Raji (cell line): Measurements from ENCODE around the gene NUDCD2.

Experiments used
- POLR2A ChIP-seq: IDR thresholded peaks from 2 replicates; pipeline ENCODE4 v1.6.1; 2011; ENCODE audit warnings: low read depth, low read length, control low read depth; ENCODE audit not compliant: insufficient read depth

NUDCD2 gene, protein sequence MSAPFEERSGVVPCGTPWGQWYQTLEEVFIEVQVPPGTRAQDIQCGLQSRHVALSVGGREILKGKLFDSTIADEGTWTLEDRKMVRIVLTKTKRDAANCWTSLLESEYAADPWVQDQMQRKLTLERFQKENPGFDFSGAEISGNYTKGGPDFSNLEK

DNA sequence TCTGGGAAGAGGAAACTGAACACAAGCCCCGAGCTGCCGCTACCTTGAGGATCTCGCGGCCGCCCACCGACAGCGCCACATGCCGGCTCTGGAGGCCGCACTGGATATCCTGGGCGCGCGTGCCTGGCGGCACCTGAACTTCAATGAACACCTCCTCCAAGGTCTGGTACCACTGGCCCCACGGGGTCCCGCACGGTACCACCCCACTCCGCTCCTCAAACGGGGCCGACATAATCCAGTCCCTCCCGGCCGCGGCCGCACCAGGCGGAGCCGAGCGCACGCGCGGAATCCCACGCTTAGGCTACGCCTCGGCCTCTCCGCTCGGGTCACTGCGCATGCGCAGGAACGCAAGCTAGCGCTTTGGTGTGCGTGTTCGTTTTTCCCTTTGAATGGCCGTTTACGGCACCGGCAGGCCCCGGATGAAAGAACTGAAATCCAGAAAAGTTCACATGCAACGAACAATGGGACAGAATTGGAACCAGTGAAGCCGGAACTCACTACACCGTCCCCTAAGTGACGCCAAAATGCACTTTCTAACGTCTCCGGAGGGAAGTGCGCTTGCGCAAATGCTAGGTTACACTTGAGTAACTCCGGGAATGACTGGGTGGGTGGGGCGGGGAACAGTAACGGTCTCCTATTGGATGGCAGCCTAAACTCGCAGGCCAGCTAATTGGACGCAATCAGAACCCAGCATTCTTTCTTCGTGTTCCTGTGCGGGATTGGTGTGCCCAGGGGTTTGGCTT lies at the start of gene NUDCD2:
Gene NUDCD2 (minus strand): TSS at position 284 of the 743 bp plus-strand sequence. CDS start 52 bp downstream, at position 232.
- TF ChIP-seq POLR2A, result peak; percentile 89

DNA sequence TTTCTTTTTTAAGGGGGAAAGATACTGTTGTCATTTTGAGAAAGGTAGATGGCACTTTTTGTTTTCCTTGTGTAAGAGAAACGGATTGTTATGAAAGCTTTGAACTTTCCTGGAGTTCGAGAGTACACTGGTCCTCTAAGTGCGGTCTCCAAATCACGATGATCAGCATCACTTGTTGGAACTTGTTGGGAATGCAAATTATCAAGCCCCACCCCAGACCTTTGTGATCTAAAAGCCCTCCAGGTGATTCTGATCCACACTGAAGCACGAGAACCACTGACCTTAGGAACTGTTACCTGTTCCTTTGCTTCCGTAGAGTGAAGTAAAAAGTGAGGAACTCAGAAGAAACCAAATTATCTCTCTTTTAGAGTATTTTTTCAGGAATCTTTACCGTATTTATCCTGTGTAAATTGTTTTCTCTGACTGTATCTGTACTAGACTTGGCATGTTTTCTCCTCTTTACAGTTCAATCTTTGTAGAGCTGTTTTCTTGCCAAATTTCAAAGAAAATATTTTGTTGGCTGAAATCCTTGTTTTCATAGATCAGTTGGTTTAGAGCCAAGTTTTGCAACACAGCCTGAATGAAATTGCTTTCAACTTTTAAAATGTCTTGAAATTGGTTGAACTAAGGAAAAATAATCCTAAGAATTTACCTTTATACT lies 49.5 kb upstream of the NUDCD2 start:
- no peak for TF ChIP-seq POLR2A

DNA sequence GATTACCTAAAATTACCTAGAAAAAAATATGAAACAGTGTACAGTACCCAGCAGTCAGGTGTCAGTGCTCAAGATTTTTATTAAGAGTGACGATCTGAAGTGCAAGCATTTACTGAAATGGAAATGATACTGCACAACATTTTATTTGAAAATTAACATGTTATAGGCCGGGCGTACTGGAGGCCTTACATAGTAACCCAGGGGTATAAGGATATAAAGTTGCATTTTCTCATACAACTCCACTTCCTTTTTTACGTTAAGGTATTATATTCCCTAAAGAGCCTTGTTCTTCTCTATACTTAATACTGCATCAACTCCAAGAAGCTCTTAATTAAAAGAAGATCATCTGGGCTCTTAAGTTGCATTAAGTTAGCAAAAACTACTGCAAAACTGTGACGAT lies 48.9 kb upstream of the NUDCD2 start:
- TF ChIP-seq POLR2A, result no peak

DNA sequence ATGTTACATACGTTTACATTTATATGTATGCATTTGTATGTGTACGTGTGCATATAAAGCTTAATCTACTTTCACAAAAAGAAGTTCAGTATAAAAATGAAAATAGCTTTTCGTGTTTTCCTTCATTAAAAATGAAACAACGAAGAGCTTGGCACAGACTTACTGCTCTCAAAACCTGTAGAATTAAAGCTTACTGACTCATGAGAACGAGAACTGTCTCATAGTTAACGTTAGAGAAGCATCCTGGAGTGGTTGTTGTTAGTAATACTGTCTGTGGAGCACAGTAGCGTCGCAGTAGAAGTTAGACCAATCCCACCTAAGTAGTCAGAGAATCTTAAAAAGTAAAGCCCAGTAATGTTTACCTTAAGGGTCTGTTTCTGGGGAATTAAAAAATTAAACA lies 46.8 kb upstream of the NUDCD2 start:
- TF ChIP-seq POLR2A, result no peak

DNA sequence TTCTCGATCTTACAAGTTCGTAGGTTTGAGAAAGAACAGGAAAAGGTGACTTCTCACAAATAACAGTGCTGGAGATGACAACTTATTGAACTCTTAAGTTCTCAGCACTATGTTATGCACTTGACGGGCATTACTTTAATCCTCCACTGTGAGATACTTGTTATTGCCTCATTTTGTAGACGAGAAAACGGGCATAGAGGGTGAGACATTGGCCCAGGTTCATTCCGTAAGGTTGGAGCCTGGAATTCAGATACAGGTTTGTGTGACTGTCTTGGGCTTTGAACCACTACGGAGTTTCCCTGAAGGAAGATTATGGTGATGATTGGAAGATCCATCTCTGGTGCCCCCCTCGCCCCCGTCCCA lies 46.2 kb upstream of the NUDCD2 start:
- TF ChIP-seq POLR2A, result no peak

DNA sequence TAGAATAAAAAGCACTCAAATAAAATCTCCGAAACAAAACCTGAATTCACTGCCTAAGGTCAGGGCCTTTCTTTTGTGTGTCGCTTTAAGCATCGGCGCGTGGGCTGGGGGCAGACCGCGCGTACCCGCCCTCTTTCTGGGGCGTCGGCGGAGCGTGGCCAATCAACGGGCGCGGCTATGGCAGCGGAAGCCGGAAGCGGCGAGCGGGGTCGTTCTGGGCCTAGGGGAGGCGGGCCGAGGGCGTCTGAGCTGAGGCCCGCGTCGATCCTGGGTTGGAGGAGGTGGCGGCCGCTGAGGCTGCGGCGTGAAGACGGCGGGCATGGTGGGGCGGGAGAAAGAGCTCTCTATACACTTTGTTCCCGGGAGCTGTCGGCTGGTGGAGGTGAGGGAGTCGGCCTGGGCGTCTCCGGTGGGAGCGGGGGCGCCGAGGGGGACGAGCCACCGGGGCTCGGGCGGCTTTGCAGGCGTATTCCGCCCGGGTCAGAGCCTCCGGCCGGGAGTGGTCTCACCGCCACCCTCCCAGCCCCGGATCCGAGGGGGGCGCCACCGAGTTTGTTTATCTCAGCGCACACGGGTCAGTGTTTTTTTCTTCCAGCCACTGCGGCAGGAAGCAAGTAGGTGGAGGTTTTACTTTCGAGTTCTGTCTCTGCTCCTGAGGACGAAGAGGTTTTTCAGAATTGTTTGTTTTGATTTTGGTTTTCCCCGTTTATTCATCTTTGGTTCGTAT lies 45.6 kb upstream of the NUDCD2 start, which contains the start of gene MAT2B:
Gene MAT2B (plus strand): TSS at position 252 of the 727 bp plus-strand sequence. CDS start 68 bp downstream, at position 320.
- TF ChIP-seq POLR2A, result peak; percentile 86

DNA sequence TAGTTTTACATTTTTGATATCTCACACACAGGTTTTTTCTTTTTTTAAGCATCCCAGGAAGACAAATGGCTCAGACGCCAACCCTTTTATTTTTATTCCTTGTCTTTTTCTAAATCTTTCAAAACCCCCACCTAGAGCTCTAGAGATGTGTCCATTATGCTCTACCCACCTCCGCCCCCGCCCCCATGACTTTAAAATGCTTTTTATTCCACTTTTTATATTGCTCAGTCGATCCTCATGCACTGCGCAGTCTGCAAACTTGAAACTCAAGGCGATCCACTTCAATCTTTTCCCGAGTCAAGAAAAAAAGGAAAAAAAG lies 45.1 kb upstream of the NUDCD2 start:
- no peak for TF ChIP-seq POLR2A

DNA sequence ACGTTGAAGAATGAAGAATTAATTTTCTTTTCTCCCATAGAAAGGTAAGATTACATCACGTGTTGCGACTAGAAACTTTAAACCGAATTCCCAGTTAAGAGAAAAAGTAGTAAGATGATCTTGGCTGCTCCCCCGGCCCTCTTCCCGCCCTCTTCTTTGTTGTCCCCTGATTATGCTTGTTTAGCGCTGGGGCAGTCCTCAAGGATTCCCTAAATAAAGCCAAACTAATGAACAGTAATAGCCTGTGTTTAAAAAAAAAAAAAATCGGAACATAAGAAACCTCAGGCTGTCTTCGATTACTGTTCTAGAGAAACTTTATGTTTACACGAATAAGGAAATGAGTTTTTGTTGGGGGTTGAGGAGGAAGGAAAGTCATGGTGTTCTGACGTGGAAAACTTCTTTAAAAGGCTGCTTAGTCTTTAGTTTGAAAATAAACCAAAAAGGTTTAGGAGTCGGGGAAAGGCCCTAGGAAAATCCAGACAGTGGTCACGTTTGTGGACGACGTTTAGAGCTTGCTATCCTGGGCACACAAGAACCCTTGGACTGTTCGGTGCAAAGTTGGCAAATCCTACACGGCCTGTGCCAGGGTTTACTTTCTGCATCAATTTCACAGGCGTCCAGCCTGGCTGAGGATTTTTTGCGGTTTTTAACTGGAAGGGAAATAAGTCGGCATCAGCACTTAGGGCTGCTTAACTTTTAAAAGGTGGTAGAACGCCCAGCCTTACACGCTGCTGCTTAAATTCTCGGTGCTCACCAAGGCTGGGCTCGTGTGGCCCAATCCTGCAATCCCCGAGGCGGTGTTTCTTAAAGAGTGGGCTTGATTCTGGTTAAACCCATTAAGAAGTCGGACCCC lies 44.4 kb upstream of the NUDCD2 start:
- TF ChIP-seq POLR2A, result peak; percentile 49; the same call in 1 of the 2 replicates

DNA sequence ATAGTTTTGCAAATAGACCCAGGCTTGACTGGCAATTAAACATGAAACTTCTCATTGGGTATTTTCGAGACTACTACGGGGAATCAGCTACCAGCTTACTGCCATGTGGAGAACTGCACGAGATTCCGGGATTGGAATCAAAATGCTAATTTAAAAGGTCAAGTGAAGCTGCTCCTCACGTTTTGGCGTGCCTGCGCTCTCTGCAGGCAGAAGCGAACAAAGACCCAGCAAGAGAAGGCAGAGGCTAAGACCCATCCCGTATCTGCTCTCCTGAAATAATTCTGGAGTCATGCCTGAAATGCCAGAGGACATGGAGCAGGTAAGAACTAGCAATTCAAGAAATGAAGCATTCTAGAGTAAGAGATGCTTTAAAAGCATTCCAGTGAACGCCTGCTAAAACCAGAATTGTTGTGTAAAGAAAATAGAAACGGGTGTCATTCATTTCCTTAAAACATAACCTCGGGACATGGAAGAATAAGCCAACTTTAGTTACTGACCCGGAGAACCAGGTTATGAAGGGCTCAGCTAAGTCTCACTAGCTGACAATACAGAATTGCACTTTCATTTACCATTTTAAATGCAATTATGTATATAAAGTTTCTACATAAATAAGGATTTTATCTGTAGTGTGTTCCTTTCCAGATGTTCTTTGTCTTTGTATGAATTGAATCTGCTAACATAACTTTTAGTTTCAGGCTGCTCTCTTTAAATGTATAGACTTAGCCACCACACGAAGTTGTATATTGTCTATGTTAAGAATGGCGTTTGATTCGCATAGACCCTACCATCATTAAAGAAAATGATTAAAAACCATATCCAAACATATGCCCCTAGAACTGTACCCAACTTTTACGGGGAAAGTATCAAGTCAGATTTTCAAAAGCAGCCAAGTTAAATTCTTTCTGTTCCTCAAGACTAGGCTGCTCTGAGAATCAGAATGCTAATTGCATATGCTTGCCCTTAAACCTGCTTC lies 43.5 kb upstream of the NUDCD2 start:
- TF ChIP-seq POLR2A, result peak; percentile 51

DNA sequence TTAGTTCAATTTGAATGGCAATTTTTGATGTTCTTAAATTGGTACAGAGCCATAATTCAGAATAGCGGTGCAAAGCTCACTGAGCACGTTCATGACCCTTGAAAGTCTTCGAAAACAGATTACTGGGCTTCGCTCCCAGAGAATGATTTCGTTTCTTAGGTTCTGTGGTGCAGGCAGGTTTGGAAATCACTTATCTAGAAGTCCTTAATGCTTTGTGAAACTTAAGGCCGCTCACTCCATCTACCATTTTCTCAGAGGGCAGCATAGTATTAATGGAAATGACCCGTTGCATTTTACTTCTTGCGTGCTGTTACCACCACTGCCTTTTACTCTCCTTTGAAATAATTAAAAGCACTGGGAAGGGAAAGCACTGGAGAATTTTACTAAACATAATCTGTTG lies 42.6 kb upstream of the NUDCD2 start:
- no peak for TF ChIP-seq POLR2A

DNA sequence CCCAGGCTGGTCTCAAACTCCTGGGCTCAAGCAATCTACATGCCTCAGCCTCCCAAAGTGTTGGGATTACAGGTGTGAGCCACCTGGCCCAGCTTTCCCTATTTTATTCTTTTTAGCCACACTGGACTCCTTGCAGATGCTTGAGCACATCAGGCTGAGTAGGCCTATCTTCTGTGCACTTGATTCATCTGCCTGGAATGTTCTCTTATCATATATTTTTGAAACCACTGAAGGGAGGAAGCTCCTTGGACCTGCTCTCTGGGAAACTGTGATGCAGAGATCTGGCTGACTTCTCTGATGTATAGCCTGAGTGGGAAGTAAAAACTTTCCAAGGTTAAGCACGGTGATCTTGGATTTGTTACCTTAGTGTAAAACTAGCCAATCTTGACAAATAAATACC lies 39.0 kb upstream of the NUDCD2 start:
- no peak for TF ChIP-seq POLR2A

DNA sequence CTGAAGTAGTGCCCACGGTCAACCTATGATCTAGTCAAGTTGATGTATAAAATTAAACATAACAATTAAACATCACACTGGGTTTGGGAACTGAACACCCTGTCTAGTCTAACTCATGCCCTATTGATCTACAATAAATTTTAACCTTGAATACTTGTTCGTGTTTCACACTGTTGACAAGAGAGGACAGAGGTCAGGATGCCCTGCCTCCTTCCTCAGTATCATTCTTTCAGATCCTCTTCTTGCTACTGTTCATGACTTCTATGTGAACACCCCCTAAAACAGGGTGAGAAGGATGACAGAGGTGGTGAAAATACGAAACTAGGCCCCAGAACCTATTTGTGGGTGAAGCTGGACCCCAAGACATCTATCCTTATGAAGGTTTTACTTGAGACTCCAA lies 37.4 kb upstream of the NUDCD2 start:
- no peak for TF ChIP-seq POLR2A

DNA sequence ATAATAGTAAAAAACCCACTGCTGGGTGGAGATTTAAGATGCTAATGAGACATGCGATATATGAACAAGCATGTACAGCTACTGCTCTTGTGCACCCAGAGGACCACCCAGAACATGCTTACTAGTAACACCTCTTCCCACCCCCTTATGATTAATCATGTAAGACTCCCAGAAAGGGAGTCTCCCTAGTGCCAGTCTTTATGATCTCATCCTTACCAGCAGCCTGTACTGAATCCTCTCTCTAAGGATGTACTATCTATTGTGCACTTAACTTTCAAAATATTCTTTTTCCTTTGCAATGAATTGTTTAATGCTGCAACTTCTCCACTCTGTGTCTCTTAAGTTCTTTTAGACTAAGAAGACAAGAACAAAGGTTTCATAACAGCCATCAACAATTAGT lies 36.4 kb upstream of the NUDCD2 start:
- TF ChIP-seq POLR2A, result no peak

DNA sequence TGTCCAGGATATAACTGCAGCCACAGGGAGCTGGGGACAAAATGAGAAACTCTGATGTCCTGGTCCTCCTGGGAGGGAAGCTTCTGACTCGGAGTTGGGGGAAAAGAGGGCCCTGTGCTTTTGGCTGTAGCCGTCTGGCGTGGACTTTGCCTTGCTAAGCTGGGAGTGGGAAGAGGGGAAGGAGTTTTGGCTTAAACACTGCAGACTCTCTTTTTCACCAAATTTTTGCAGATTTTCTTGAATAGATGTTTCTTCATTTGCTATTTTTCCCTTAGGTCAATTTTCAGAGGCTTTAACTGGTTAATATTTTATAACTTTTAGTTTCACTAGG lies 29.8 kb upstream of the NUDCD2 start:
- TF ChIP-seq POLR2A, result no peak
